HG03064 (cell line): ENCODE results near the gene PAX5.
A peak's percentile ranks its signal among the peaks of the same experiment; 100 is the strongest.
"Not testable (repeated sequence)": the region's sequence is repeated elsewhere in the genome, so short reads cannot be mapped to it uniquely, and the experiment has no call there.

ENCODE experiments used
- ATAC-seq: cut with Tn5 transposase; IDR thresholded peaks from one replicate; pipeline ENCODE4 v1.9.1; 2021; ENCODE audit warnings: low read depth; ENCODE audit not compliant: unreplicated experiment

Gene PAX5

DNA sequence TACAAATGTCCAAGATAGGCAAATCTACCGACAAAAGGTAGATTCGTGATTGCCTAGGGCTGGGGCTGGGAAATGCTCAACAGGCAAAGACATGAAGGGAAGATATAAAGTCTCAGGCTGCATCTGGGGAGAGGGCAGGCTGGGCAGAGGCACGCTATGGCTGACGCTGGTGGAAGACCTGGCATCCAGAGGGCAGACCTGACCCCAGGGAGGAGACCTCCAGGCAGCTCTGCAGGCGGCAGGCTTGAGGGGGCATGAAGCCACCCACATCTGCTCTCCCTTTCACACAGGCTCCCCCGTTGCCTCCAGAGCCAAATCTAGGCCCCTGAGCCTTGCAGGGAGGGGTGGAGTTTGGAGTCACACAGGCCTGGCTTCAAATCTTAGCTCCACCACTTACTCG is 145.5 kb downstream of the PAX5 start:
- ATAC-seq = no peak

DNA sequence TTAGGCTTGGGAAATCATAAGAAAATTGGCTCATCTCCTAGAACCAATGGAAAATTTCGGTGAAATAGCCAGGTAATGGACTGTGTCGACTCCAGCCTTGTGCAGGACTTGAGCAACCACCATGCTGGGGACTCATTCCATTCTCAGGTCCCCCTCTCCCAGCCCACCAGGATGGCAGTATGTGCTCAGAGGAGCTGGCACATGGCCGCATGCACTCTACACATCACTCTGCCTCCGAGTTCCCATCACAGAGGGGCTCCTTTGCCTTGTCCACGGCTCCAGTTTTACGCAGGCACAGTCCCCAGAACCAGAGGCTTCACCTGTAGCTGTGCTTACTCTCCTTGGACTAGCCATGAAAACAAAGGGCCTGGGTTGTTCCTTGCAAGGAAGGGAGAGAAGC is 149.3 kb downstream of the PAX5 start:
- no peak for ATAC-seq

- no peak for ATAC-seq
Measured at GRCh38 chr9:36882594-36882993, 151.5 kb downstream of the PAX5 start.

- ATAC-seq = no peak
Measured at GRCh38 chr9:36881743-36882441, 152.2 kb downstream of the PAX5 start.

- ATAC-seq = no peak
Measured at GRCh38 chr9:36881316-36881715, 152.8 kb downstream of the PAX5 start.

- no peak for ATAC-seq
Measured at GRCh38 chr9:36880075-36880474, 154.0 kb downstream of the PAX5 start.

DNA sequence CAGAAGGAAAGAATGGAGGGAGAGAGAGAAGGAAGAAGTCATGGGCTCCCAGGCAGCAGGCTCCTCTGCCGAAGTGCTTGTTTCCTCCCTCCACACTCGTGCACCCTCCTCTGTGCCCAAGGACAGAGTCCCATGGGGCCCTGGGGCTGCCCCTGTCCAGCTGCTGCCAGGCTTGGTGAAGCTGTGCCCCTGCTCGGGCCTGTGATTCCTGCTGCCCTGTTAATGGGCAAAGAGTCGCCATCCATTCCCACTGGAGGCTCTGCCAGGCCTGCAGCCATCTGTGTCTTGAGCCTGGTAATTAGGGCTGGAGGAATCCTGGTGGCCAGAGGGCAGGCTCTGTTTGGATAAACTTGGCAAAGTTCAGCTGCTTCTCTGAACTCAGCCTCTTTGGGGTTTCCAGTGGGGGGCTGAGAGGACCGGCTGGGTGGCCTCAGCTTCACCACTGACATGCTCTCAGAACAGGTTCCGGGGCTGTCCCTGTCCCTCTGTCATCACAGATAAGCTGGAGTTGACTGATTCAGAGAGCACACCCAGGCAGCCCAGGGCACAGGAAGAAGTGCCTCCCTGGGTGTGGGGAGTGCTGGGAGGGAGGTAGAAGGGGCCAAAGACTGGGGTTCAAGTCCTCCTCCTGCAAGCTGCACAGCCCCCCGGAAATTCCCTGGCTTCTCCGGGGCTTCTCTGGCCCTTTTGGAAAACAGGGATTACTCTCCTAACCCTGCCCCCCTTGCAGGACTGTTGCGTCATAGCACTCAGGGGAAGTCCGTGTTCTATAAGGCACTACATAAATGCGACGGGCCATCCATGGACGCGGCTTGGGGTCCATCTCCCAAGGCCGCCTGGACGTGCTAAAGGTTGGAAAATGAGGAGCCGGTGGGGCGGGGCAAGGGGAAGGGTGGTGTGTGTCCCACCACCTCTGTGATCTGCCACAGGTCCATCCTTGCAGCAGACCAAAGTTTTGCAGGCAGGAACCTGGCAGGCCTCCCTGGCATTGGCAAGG is 154.8 kb downstream of the PAX5 start:
- ATAC-seq = peak; percentile 62

- ATAC-seq = no peak
Measured at GRCh38 chr9:36877239-36877638, 156.8 kb downstream of the PAX5 start.

- no peak for ATAC-seq
Measured at GRCh38 chr9:36876056-36876455, 158.0 kb downstream of the PAX5 start.

- ATAC-seq = no peak
Measured at GRCh38 chr9:36874921-36875320, 159.1 kb downstream of the PAX5 start.

DNA sequence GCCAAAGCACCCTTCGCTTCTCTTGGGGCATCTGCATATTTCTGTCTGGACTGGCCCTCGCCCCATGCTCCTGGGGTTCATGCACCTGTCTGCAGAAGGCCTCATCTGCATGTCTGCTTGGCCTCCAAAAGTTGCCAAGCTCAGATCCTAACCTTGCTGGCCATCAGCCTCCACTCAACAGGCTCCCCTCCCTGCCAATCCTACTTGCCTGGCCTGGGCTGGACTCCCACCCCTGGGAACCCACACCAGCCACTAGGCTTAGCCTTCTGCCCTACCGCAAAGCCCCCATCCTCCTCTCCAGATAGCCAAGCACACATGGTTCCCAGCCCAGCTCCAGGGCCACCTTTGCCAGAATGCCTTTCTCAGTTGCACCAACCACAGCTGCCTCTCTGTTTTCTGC is 159.8 kb downstream of the PAX5 start:
- ATAC-seq = no peak

- no peak for ATAC-seq
Measured at GRCh38 chr9:36873247-36873875, 160.7 kb downstream of the PAX5 start.

DNA sequence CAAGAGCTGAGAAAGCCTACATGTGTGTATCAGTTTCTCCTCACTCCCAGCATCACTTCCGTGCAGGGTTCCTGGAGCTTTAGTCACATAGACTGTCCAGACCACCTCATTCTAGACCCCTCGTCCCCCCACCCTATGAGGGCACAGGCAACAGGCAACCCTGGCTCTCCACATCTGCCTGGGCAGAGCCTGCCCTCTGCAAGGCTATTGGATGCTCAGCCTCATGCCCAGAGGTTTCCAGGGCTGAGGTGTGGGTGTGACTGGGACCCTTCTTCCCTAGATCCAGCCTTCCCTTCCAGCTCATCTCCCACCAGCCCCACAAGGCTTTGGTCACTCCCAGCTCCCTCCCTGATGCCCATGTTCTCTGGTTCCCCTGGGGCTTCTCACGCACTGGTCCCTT is 161.4 kb downstream of the PAX5 start:
- no peak for ATAC-seq

GRCh38 chr9:36871606-36872005 is 162.5 kb downstream of the PAX5 start:
- no peak for ATAC-seq

- ATAC-seq = no peak
Measured at GRCh38 chr9:36870960-36871359, 163.1 kb downstream of the PAX5 start.

- not testable (repeated sequence) for ATAC-seq
Measured at GRCh38 chr9:36869605-36870004, 164.5 kb downstream of the PAX5 start.

DNA sequence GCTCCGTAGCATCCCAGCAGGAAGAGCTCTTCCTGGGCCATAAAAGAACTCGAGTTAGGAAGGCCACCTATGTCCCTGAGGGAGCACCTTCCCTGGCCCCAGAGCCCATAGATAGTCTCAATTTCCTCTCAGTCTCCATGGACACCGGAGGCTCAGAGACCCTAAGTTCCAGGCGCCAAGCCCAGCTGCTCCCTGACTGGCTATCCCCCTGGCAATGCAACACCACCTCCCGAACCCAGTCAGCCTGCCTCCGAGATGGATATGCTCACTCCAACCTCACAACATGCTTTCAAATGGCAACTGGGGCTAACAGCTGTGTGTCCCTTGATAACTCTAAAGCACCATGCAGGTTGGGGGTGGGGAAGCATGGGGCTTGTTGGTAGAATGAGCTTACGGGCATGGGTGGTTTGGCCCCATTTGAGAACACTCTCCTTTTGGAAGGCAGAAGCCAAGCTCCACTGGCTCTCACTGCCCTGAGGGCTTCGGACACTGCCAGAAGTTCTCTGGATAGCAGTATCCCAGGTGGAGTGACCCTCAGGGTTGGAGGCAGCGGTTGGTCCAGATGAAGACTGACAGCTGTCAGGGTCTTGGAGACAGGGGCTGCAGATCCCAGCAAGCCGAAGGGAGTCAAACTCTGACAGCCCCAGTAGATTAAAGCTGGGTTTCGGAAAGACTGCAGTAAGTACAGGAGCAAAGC is 165.3 kb downstream of the PAX5 start:
- ATAC-seq = no peak

DNA sequence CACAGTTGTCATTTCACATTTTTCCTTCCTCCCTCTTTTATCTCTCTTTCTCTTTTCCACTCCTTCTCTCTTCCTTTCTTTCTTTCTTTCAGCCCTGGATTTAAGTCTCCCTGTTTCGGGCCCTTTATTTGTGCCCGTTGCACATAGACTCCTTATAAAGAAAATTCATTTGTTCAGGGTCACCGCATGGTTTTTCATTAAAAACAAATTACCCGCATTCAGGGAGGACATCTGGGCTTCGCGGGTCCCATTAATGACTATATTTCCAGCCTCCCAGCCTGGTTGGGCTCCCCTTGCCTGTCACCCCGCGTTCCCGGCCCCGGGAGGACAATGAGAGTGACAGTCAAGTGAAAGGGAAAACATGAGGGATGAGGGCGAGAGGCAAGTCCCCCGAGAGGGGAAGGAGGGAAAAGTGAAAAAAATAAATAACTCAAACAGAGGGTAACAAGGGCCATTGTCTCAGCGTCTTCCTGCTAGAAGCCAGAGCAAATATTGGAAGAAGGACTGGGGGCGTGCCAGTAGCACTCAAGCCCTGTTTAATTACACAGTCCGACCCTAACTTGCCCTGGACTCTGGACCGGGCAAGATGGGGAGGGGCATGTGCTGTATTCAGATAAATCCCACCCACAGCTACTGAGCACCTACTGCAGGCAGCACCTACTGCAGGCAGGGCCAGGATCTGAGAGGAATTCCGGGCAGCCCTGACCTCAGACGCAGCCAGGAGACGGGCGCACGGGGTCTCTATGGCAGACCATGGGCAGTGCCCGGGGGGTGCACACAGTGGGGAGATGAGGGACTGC is 166.2 kb downstream of the PAX5 start:
- ATAC-seq = no peak

DNA sequence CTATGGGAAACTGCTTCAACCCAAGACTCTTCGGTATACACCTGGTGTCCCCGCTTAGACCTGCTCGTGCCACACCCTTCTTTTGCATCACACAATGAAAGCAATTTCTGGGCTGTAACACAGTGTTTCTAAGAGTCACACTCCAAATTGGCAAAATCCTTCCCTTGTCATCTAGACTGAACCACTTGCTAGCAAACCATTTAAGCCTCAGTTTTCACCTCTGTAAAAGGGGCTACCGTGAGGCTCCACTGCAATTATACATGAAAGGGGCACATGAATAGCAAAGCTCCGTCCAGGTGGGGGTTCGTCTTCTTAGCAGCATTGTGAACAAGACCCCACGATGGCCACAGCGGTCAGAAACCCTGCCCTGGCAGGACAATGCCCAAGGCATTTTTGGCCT is 166.8 kb downstream of the PAX5 start:
- ATAC-seq = no peak

- no peak for ATAC-seq
Measured at GRCh38 chr9:36866840-36867239, 167.2 kb downstream of the PAX5 start.
